Kidney epithelial cell (primary cell): ENCODE results near the gene PPP4R1. TPM values are rescaled to one million over a fixed set of nuclear protein-coding genes. Genes with fewer than 3 reads are reported as not detected.

Source experiments
- DNase-seq: peaks from one replicate; pipeline ENCODE4 v3.0.0-alpha.2; 2010; ENCODE audit warnings: low read depth
- H3K27me3 ChIP-seq: 2 replicates; pipeline ENCODE4 v1.6.0; 2011; ENCODE audit warnings: low read length; ENCODE audit not compliant: control insufficient read depth, insufficient read depth
- H3K36me3 ChIP-seq: 2 replicates; pipeline ENCODE4 v1.5.1; 2011; ENCODE audit warnings: low read length; ENCODE audit not compliant: control insufficient read depth, insufficient read depth
- H3K4me3 ChIP-seq: 2 replicates; pipeline ENCODE4 v1.5.1; 2011; ENCODE audit warnings: low read depth, mild to moderate bottlenecking, control low read depth, low read length
- total RNA-seq: library from RNA; depleted of rRNA; stranded (reverse); fragments of >200 nt; gene quantifications from 2 replicates; pipeline ENCODE4 v1.2.3, GENCODE V29; 2015
- TF ChIP-seq, protein P1 (sequence below): IDR thresholded peaks from 2 replicates; pipeline ENCODE4 v1.5.1; 2011; ENCODE audit warnings: mild to moderate bottlenecking, moderate library complexity, low read length, control low read depth, inconsistent platforms; ENCODE audit not compliant: insufficient read depth, poor library complexity, severe bottlenecking

PPP4R1 gene
- total RNA-seq, 1 donor from 2014 or later = 83.8 TPM

DNA sequence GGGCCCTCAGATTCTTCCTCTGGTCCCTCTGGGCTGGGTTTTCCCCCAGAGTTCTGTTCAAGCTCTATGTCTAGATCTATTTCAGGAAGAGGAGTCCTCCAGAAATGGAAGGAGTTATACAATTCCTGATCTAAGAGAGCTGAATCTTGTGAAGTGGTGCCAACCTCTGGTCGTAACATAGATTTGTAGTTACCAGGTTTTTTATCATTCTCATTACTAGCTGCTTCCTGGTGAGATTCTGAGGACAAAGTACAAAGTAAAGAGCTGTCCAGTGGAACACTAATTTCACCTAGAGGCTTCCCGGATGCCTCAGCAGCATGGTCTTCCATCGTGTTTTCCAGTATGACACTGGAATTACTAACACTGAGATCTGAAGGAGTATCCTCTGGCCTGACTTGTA lies 44.1 kb downstream of the PPP4R1 start:
- H3K27me3 ChIP-seq = no peaks in the 10 kb centered on the region
- no peak overlapping the region for H3K4me3 ChIP-seq
- TF ChIP-seq, protein P1, sequence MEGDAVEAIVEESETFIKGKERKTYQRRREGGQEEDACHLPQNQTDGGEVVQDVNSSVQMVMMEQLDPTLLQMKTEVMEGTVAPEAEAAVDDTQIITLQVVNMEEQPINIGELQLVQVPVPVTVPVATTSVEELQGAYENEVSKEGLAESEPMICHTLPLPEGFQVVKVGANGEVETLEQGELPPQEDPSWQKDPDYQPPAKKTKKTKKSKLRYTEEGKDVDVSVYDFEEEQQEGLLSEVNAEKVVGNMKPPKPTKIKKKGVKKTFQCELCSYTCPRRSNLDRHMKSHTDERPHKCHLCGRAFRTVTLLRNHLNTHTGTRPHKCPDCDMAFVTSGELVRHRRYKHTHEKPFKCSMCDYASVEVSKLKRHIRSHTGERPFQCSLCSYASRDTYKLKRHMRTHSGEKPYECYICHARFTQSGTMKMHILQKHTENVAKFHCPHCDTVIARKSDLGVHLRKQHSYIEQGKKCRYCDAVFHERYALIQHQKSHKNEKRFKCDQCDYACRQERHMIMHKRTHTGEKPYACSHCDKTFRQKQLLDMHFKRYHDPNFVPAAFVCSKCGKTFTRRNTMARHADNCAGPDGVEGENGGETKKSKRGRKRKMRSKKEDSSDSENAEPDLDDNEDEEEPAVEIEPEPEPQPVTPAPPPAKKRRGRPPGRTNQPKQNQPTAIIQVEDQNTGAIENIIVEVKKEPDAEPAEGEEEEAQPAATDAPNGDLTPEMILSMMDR = no peak
- no peaks in the 10 kb centered on the region for H3K36me3 ChIP-seq
- no peak for DNase-seq

DNA sequence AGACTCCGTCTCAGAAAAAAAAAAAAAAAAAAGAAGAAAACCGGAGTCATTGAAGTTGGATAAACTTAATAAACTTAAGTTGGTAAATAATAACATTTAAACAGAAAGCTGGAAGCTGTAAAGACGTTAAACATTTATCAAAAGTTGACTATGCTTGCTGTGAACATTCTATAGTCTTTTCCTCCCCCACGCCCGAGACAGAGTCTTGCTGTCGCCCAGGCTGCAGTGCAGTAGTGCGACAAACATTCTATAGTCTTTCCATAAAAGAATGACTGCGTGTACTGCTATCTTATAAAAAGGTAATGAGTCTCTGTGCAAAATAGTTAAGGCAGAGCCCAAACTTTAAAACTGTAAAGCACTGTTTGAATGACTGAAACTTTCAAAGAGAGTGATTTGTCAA lies 45.2 kb downstream of the PPP4R1 start:
- H3K36me3 ChIP-seq = no peaks in the 10 kb centered on the region
- no peaks in the 10 kb centered on the region for H3K27me3 ChIP-seq
- H3K4me3 ChIP-seq = no peak overlapping the region
- TF ChIP-seq, protein P1 = no peak
- no peak for DNase-seq

DNA sequence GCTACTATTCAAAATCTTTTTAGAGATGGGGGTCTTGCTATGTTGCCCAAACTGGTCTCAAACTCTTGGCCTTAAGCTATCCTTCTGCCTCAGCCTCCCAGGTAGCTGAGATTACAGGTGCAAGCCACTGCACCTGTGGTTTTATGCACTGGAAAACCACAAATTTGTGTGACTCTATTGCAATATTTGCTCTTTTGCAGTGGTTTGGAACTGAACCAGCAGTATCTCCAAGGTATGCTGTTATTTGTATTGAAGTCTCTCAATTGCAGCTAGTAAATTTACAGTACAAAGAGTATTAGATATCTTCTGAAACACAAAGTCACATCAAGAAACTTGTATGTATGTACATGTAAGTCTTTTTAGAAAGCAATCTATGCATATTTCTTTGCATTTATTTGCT lies 46.2 kb downstream of the PPP4R1 start:
- Histone ChIP-seq H3K36me3 (no peaks in the 10 kb centered on the region), H3K27me3 (no peaks in the 10 kb centered on the region), H3K4me3 (no peak overlapping the region)
- DNase-seq = no peak
- TF ChIP-seq, protein P1 = no peak

DNA sequence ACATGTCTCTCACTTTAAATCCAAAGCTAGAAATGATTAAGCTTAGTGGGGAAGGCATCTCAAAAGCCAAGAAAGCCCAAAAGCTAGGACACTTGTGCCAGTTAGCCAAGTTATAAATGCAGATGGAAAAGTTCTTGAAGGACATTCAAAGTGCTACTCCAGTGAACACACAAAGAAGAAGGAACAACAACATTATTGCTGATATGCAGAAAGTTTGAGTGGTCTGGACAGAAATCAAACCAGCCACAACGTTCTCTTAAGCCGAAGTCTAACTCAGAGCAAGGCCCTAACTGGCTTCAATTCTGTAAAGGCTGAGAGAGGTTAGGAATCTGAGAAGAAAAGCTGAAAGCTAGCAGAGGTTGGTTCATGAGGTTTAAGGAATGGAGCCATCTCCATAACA lies 49.0 kb downstream of the PPP4R1 start:
- DNase-seq = no peak
- Histone ChIP-seq H3K36me3 (peaks cover 5% of the 10 kb centered on the region), H3K4me3 (no peak overlapping the region), H3K27me3 (no peaks in the 10 kb centered on the region)
- TF ChIP-seq, protein P1 = no peak

DNA sequence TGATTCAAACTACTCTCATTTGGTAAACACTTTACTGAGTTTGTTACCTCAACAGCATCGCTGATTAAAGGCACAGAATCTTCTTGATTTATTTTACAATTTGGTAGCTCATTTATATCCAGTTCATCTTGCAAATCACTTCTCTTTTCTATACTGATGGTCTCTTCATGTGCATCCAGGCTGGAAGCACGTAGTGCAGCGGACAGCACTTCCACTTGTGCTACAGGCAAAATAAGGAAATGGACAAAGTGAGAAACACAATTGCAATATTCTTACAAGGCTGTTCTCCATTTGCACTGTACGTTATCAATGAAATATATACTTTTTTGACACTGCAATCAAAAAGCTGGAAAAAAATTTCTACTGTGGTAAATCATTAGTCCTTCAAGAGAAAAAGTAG lies 51.0 kb downstream of the PPP4R1 start:
- Histone ChIP-seq H3K27me3 (no peaks in the 10 kb centered on the region), H3K4me3 (no peak overlapping the region), H3K36me3 (peaks cover 8% of the 10 kb centered on the region)
- DNase-seq = no peak
- TF ChIP-seq, protein P1 = no peak

DNA sequence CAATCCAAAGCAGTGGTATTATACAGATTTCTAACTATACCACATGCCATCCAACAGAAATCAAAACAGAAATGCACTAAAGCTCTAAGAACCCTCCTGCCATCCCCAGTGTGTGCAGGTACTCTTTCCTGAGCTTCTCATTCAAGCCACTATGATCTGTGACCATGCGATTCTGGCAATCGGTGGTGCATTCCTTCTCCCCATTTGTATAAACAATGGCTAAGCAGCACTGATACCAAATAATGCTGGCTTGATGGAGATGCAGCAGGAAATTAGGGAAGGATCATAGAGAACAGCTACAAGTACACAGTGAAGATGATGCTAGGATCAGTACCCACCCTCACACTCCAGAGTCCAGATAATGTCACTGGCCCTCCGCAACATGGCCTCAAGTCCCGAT lies 51.8 kb downstream of the PPP4R1 start:
- peaks cover 8% of the 10 kb centered on the region for H3K36me3 ChIP-seq

More for the DNA sequence above, 51.8 kb downstream of the PPP4R1 start:
- DNase-seq = no peak
- Histone ChIP-seq H3K27me3 (no peaks in the 10 kb centered on the region), H3K4me3 (no peak overlapping the region)
- TF ChIP-seq, protein P1 = no peak
